SU-DHL-6 (cell line): ENCODE results near the gene KIAA2012.

Experiments used
- EZH2phosphoT487 ChIP-seq: fragments of 200-600 bp; sonication (generic), shearing (Covaris generic); conservative IDR thresholded peaks from 2 replicates; pipeline ENCODE4 v1.6.1; 2018; ENCODE audit warnings: mild to moderate bottlenecking, antibody characterized with exemption, low read length, moderate library complexity, mixed read lengths
- TF ChIP-seq, protein P1 (sequence below): fragments of 200-600 bp; sonication (generic); IDR thresholded peaks from one replicate; pipeline ENCODE4 v1.5.1; 2017; ENCODE audit warnings: antibody characterized with exemption, mild to moderate bottlenecking, low read length, moderate library complexity; ENCODE audit not compliant: insufficient read depth, poor library complexity, severe bottlenecking

DNA sequence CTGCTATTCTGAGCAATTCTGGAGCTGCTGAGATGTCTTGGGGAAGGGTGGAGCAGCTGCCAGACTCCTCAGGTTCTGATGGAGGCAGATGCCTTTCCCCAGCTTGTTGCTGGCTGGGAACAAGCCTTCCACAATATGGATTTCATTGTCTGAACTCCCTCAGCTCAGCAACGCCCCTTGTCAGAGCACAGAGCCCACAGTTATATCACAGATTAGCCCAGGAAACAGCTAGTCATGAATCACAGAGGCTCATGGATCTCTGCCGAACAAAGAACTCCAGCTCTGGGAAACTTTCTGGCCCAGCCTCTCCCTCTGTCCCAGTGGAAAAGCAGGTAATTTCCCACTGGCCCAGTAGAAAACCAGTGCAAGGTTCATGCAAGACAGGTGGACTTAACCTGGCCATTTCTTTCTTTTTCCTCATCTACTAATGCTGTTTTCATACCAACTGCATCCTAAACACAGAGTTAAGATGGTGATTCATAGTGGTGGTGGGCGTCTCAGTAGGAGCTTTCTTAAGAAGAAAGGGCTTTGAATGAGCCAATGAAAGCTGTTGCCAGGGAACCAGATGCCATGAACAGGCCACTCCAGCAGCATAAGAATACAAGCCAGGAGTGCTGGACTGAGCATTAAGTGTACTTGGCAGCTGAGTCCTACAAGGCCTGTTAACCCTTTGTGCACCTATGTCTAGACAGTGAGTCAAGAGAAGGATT, 8.7 kb upstream of the KIAA2012 start:
- TF ChIP-seq, protein P1, sequence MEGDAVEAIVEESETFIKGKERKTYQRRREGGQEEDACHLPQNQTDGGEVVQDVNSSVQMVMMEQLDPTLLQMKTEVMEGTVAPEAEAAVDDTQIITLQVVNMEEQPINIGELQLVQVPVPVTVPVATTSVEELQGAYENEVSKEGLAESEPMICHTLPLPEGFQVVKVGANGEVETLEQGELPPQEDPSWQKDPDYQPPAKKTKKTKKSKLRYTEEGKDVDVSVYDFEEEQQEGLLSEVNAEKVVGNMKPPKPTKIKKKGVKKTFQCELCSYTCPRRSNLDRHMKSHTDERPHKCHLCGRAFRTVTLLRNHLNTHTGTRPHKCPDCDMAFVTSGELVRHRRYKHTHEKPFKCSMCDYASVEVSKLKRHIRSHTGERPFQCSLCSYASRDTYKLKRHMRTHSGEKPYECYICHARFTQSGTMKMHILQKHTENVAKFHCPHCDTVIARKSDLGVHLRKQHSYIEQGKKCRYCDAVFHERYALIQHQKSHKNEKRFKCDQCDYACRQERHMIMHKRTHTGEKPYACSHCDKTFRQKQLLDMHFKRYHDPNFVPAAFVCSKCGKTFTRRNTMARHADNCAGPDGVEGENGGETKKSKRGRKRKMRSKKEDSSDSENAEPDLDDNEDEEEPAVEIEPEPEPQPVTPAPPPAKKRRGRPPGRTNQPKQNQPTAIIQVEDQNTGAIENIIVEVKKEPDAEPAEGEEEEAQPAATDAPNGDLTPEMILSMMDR: no peak
- no peak for TF ChIP-seq EZH2phosphoT487
